Activated CD4-positive, alpha-beta T cell treated with anti-CD3 and anti-CD28 coated beads, Interleukin-2, amount 50 U/mL, for 16 hours (primary cell): ENCODE data around the gene TXNRD2.

Experiments
- DNase-seq: peaks from one replicate; pipeline ENCODE4 v3.0.0-alpha.2; 2020

The TXNRD2 gene

DNA sequence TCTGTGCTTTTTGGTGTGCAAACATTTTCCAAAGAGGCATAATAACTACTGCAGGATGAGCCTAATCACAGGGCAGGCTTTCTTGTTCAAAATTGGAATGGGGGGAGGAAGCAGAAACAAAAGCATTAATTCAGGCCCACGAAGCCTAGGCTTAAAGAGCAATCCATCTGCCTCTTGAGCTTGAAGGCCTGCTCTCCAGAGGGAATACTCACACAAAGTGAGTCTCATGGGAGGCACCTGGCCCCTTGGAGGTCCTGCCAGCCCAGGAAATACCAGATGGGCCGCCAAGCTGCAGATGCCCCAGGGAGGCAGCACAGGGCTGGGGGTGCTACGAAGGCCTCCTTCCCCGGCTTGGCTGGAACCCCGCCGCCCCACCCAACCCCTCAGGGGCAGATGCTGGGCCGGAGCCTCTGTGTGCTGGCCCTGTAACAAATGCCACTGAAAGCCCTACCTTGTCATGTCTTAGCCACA lies 39.3 kb downstream of the TXNRD2 start:
- DNase-seq, result no peak

DNA sequence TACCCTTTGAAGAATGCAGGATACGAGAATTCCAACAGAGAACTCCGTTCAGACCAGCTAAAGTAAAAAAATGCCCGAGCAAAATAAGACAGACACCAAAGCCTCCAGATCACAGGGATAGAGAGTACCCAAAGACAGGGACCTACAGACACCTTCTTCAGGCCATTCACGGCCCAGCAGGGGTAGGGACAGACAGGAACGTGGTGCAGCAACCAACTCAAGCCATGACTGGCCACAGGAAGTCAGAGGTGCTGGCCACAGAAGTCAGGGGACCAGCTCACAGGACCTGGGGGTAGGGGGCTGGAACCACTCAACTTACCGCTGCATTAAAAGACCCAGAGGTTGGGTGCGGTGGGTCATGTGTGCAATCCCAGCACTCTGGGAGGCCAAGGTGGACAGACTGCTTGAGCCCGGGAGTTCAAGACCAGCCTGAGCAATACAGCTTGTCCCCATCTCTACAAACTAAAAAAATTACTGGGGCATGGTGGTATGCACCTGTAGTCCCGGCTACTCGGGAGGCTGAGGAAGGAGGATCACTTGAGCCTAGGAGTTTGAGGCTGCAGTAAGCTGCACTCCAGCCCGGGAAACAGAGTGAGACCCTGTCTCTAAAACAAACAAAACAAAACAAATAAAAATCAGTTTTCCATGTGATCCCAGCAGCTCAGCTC lies 39.9 kb downstream of the TXNRD2 start:
- DNase-seq, result no peak

DNA sequence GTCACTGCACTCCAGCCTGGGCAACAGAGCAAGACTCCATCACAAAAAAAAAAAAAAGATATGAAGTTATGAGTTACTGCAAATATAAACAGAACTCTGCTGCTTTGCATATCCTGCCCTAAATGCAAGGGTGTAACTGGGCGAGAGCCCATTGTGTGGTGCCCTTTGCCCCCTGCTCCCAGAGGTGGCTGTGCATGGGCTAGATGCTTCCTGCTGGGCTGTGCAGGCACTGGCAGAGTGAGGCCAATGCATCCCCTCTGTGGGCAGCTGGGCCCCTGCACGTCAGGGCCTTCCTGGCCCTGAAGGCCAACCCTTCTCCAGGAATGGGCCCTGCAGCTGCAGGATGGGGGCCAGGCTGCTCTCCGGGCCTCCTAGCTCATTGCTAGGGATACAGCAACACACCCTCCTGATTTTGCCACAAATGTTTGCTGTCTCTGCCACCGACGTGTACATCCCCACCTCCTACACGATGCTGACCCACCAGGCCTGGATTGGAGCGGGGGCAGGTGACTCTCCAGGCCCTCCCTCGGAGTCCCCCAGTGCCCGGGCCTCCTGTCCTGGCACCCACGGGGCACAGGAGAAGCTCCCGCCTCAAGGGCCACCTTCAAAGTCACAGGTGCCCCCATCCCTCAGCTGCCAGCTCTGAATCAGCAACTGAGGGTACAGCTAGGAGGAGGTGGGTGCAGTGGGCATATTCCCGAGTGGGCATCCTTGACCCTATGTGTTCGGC lies 40.7 kb downstream of the TXNRD2 start:
- DNase-seq, result no peak

DNA sequence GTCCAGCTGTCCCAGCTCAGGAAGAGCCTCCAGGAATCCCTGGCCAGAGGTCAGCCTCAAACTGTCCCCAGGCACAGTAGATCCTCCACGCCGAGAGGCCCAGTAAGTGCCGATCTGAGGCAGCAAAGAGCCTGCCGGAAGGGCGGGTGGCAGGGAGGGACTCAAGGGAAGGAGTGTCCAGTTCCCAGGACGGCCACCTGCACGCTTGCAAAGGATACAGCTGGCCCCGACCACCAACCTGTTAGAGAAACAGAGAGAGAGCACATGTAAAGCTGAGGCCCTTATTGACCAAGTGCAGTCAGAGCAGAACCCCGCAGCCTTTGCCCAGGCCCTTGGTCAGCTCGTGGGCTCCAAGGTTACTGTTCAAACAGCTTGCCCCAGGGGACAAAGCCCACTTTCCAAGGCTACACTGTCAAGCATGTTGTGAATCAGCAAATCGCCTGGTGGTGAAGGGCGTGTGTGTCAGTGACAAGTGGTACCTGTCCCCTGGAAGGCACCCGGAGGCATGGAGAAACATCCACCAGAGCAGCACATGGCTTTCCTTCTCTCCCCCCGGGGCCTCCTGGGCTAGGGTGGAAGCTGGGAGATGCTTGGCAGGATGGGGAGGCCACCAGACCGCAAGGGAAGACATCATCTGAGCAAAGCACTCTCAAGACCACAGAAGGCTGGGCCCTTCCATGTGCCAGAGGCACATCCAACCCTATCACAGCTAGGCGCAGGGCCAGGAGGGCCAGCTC lies 42.6 kb downstream of the TXNRD2 start:
- no peak for DNase-seq

DNA sequence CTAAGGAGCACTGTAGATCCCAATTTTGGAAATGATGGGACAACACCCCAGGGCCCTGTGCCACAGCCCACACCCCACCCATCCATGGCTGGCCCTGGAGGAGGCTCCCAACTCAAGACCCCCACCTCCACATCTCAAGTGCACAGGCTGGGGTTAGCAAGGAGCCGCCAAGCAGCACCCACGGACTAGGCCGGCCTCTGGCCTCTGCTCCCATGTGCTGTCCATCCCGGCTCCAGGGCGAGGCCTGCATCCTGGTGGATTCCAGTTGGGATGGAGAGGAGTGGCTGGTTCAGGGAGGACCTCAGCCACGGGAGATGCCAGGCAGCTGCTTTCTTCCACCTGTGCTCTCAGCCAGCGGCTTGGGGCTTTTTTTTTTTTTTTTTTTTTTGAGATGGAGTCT lies 43.5 kb downstream of the TXNRD2 start:
- DNase-seq, result no peak

DNA sequence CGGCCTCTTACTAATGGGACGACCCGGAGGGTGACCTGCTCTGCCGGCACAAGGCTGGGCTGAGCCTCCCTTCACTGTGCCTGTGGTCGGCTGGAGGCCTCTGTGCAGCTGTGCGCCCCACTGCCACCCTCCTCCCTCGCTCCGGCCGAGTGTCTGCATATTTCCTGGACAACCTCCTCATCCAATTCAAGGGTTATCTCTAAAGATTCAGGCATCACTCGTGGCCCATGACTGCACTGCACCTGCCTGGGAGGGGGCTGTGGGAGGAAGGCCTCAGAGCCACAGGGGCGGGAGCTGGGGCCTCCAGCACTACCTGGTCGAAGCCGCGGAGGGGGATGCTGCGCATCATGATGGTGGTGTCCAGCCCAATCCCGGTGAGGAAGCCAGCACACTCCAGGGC lies 43.9 kb downstream of the TXNRD2 start:
- DNase-seq, result no peak

DNA sequence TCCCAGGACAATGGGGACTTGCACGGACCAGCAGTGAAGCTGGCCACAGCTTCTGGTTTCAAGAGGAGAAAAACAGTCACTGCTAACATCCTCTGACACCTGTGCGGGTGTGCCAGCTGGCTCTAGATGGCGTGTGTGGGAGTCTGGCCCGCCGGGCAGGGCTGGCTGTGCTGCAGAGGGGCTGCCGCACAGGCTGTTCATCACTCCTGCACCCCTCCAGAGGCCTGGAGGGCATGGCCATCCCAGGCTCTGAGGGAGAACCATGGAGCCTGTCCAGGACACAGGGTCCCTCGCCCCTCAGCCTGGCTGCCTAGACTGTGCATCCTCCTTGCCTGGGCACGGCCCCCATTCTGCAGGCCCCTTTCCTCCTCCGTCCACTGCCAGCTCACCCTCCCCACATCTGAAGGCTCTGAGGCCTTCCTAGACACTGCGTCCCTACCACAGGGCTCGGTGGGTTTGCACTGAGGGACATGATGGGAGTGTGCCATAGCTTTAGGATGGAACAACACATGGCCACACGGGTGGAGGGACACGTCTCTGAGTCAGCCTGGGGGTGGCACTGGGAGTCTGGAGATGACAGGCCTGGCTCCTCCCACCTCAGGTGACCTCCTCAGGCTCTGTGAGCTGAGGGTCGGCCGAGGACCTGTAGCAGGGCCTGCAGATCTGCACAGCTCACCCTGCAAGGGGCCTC lies 44.8 kb downstream of the TXNRD2 start:
- no peak for DNase-seq

DNA sequence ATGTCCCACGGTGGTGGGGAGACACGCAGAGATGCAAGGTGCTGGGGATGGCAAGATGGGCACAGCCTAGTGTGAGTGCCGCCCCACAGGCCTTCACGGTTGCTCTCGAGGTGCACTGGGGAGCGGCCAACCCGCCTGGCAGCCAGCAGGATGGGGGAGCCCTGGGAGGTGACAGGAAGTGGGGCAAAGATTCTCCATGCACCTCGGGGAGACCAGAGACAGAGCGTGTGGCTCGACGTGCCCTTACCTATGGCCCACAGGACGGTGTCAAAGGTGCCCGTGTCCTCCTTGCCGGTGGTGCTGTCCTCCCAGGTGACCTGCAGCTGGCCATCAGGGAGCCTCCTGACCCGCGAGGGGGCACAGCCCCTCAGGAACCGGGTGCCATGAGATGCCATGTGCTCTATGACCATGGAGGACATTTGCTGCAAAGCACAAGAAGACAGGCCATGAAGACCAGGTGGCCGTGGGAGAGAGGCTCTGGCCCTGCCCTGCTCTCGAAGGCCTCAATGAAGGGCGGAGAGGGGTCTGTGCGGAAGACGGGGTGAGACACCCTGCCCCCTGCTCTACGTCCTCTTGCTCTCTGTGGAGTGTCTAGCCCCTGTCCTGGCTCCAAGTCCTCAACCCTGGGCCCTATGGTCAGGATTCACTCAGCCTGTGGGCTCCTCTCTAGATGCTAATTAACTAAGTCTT lies 46.3 kb downstream of the TXNRD2 start:
- no peak for DNase-seq

DNA sequence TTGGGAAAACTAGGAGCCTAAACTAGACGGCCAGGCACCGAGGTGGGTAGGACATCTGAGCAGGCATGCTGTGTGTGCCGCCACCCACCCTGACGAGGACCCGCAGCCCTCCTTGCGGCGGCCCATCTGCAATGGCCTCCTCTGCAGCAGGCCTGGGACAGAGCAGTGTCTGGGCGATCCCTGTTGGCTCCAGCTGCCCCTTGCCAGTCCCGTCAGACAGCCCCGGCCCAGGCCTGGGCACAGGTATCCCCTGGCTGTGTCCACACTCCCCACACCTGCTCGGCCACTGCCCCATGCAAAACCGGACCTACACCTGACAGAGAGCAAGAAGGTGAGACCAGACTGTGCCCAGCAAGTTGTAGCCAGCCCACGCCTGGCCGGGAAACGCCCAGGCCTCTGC lies 48.3 kb downstream of the TXNRD2 start:
- DNase-seq, result no peak

DNA sequence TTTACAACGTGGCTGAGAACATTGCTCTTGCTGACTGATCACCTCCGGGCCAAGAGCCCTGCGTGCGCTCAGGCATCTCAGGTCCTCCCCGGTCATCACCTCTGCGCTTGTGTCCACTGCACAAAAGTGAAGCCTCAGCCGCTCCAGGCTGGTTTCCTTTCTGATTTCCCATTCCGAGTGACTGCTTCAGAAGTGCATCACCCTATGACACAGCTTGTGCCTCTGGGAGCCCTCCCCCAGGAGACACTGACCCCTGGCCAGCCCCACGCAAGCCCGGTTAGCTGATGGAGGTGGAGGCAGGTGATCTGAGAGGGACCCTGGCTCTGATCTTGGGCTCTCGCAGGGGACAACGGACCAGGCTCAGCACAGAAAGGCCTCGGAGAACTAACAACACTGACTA lies 48.7 kb downstream of the TXNRD2 start:
- no peak for DNase-seq

DNA sequence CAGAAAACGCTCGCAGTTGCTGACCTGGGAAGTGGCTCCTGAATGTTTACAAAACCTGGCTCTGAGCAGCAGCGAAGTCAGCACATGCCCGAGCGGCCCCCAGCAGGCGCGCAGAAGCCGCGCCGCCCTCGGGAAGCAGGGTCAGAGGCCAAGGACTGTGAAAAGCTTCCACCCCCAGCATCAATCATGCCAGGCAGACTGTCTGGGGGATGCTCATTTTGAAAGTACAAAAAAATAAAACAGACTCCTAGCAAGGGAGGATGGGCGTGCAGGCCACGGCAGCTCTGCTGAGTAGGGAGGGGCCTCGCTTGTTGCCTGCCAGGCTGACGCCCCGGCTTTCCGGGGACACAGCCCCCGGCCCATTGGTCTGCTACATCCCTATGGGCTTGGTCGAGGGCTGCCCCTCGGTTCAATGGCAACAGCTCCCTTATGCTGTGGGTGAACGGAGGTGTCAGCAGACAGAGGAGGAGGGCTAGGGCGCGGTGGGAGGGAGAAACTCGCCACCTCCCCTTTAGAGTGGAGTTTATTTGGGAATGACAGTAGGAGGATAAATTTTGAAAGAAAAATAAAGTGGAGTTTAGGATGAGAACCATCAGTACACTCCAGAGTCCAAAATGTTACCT lies 49.2 kb downstream of the TXNRD2 start:
- peak; percentile 80 for DNase-seq

DNA sequence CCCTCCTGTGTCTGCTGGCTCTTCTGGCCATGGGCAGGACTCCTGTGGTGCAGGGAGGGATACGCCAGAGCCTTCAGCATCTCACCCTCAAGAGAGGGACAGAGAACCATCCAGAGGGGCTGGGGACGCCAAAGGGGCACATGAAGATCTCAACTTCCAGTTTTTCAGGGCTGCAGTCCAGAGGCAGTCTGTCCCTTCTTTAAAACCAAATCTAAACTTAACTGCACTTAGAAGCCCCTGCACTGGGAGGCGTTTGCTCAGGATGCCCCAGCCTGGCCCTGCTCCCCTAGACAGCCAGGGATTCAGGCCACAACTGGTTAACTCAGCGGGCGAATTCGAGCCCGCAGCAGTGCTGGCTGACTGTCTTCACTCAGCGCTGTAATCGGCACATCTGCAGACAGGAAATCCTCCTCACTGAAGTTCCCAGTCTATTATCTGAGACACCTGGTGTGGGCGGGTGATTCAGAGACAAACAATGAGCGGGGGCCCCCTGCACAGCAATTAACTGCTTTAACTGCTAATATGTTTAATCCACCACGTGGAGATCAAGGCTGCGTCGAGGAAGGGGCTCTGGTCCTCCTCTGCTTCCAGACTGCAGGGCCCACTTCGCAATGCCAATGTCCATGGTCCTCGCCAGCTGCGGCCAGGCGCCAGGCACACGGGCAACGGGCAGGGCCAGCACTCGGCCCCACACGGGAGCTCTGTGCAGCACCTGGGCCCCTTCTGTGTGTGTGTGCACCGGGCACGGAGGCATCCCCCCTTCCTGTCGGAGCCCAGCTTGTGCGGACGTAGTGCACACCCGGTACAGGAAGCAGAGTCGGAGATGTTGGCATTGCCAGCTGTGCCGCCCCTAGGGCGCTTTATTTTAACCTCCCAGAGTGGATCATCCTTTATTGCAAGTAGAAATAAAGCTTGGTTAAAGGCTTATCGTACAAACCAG lies 50.0 kb downstream of the TXNRD2 start:
- peak; percentile 81 for DNase-seq

DNA sequence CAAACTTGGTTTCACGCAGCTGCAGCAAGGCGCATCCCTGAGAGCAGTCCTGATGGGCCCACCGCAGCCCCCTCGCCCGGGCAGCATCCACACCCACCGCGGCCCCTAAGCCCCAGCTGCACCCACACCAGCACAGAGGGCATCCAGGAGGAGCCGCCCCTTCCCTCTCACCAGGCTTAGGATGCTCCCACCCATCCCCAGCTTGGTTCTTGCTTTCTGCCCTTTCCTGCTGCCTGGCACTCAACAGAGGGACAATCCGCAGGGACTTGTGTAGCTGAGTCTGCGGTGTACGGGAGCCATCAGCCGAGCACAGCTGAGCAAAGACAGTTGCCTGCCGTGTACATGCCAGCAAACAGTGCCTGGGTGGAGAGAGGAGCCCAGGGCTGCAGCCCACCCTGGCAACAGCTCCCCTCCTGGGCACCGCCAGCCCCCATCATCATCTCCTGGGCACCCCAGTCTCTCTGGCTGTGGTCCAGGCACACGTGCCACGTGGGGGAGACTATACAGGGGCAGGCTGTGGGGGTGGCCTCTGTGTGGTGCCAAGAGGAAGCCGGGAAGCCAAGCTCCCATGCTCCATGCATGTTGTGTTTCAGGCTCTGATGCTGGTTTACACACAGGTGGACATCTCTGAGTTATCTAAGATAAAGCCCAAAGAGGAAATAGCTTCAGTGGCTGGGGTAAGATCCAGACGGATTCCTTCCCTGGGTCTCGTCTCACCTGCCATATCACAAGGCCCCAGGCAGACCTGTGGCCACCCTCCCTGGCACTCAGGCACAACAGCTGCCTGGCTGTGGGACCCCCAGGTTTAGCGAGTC lies 50.9 kb downstream of the TXNRD2 start:
- DNase-seq, result no peak

DNA sequence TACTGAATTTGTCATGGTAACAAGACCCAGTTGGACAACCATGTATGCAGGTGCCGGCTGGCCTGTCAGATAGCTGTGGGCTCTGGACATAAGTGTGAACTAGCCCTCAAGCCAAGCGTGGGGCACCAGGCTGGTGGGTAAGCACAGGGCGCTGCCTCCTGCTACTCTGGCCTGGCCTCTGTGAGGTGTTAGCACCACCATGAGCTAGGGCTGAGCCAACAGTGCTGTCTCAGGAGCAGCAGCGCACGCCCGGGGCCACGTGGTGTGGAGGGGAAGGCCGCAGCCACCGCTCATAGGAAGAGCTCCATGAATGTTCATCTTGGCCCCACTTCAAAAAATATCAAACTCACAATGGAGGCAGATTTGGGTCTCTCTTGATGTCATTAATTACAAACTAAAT lies 51.7 kb downstream of the TXNRD2 start:
- no peak for DNase-seq

DNA sequence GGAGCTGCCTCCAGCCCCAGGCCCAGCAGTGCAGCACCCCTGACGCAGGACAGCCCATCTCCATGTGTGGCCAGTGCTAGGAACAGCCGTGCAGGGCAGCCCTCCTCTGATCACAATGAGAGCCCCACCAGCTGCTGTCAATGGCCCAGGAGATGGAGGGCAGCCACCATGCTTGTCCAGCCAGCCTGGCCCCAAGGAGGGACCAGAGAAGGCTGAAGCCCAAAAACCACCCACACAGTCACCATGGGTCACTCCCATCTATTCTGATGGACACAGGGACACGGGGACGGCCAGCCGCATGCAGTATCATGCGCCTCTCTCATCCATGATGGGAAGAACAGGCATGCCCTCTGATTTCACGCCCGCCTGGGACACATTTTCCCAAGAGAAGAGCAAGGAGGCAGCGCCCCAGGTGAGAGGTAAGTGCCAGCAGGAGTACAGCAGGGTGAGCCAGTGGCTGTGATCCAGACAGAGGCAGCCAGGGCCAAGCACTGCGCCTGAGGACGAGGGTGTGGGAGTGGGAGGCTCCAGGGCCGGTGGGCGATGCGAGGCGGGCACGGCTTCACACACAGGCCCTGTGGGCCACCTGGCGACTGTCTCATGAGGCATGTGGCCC lies 53.4 kb downstream of the TXNRD2 start:
- DNase-seq, result no peak

DNA sequence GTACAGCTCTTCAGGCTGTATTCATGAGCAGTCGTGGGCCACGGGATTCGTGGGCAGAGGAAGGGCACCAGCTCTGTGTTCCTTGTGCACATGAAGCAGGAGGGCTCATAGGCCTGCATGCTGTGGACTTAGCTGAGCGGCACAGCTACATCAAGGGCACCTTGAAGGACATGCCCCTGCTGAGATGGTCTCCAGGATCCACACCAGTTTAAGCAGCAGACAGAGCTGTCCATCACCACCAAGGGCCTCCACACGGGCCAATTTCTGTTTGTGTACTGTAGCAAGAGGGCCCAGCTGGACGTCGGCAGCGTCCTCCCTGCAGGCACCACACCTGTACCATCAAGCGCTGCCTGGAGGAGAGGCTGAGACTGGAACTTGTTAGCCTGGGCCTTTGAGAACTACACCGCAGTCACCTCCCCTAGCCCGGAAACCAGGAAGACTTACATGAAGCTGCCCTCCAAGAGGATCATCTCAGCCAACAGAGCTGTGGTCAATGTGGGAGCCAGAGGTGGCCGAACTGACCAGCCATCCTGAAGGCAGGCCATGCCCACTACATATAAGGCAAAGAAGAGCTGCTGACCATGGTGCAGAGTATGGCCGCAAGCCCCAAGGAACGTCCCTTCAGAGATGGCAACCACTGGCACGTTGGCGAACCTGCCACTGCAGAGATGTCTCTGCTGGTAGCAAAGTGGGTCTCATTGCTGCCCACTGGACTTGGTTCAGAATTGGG lies 54.2 kb downstream of the TXNRD2 start:
- DNase-seq, result no peak

DNA sequence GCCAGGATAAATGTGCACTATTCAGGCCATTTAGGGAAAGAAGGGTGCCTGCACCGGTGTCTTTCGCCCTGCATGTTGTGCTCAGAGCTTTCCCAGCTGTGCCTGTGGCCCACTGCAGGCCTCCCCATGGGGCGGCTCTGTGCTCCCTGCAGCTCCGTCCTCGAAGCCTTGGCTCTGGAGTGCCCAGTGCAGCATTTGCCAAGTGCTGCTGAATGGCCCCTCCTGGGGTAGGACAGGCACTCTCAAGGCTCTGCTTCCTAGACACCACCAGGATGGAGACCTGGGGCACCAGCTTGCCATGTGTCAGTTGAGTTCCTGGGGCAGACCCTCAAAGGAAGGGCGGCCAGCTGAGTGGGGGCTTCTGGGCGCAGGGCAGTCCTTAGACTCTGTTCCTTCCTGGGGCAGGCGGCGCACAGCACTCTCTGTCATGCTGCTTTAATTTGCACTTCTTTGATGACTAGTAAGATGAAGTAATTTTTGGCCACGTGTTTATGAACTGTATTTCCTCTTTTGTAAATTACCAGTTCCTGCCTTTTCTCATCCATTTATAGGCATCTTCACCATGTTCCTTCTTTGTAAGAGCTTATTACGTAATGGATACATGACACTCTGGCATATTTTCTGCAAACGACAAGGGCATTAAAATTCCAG lies 54.9 kb downstream of the TXNRD2 start:
- peak; percentile 16 for DNase-seq

DNA sequence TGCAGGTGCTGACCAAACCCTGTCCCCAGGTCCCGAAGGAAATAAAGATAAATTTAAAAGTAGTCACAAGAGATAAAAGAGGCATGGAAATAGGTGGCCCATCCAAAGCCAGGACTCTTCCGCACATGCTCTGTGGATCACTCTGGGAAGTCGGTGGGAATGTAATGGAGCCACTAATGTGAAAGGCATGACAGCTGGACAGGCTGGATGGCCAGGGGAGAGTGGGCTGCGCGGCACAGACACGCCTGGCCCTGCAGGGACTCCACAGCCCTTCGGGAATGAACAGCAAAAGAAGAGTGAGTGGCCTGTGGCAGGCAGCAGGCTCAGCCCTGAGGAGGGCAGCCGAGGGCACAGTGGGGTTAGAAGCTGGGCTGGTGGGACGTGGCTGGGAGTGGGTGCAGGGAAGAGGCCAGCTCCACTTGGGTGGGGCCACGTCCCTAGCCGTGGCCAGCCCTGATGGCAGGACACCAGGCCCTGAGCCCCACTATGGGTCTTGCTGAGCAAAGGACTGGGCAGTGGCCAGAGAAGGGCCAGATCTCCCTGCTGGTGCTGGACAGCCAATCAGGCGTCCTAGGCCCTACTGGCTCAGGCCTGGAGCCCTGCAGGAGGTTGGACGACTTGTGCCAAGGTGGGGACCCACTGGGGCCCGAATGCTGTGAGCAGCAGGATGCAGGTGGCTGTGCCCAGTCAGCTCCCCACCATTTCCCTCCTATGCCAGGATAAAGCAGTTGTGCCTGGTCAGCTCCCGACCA lies 55.6 kb downstream of the TXNRD2 start:
- DNase-seq, result no peak
